Activated CD8-positive, alpha-beta T cell treated with anti-CD3 and anti-CD28 coated beads, Interleukin-2, amount 10 ng/mL, durations not matched to agents 7 days and 5 days (primary cell): ENCODE results near the gene ALOX15B. TPM values are rescaled to one million over a fixed set of nuclear protein-coding genes. Genes with fewer than 3 reads are reported as not detected.

ENCODE experiments used
- ATAC-seq: fragments of 150-1000 bp; cut with Tn5 transposase; one replicate; pipeline ENCODE4 v1.10.0; 2021; ENCODE audit warnings: moderate library complexity
- CTCF ChIA-PET: fragments of 350-600 bp; sonication (Branson Sonifier 250); formaldehyde crosslinking; loops from one replicate; lab custom pipeline; 2021; ENCODE audit warnings: antibody characterized with exemption; lab: Charles Lee
- POLR2A ChIA-PET: fragments of 350-600 bp; sonication (Branson Sonifier 250); formaldehyde crosslinking; loops from one replicate; lab custom pipeline; 2021; ENCODE audit warnings: antibody characterized with exemption; lab: Charles Lee
- DNase-seq: peaks from one replicate; pipeline ENCODE4 v3.0.0-alpha.2; 2020
- H3K27ac Mint-ChIP-seq: one replicate; pipeline ENCODE4 v1.8.0; 2021; ENCODE audit warnings: mild to moderate bottlenecking, mixed read lengths
- H3K27me3 Mint-ChIP-seq: one replicate; pipeline ENCODE4 v1.8.0; 2021; ENCODE audit warnings: low read depth, mixed read lengths
- H3K36me3 Mint-ChIP-seq: one replicate; pipeline ENCODE4 v1.8.0; 2021; ENCODE audit warnings: low read depth, mixed read lengths
- H3K4me1 Mint-ChIP-seq: one replicate; pipeline ENCODE4 v1.8.0; 2021; ENCODE audit warnings: low read depth, mixed read lengths
- H3K4me3 Mint-ChIP-seq: one replicate; pipeline ENCODE4 v1.8.0; 2021; ENCODE audit warnings: mild to moderate bottlenecking, mixed read lengths
- H3K9me3 Mint-ChIP-seq: one replicate; pipeline ENCODE4 v1.8.0; 2022; ENCODE audit warnings: mixed read lengths; ENCODE audit not compliant: insufficient read depth
- total RNA-seq, 2 experiments: library from RNA; stranded (reverse); gene quantifications; one replicate each; pipeline ENCODE4 v1.2.3, GENCODE V29; 2021

ALOX15B gene, protein sequence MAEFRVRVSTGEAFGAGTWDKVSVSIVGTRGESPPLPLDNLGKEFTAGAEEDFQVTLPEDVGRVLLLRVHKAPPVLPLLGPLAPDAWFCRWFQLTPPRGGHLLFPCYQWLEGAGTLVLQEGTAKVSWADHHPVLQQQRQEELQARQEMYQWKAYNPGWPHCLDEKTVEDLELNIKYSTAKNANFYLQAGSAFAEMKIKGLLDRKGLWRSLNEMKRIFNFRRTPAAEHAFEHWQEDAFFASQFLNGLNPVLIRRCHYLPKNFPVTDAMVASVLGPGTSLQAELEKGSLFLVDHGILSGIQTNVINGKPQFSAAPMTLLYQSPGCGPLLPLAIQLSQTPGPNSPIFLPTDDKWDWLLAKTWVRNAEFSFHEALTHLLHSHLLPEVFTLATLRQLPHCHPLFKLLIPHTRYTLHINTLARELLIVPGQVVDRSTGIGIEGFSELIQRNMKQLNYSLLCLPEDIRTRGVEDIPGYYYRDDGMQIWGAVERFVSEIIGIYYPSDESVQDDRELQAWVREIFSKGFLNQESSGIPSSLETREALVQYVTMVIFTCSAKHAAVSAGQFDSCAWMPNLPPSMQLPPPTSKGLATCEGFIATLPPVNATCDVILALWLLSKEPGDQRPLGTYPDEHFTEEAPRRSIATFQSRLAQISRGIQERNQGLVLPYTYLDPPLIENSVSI
- total RNA-seq: not detected

DNA sequence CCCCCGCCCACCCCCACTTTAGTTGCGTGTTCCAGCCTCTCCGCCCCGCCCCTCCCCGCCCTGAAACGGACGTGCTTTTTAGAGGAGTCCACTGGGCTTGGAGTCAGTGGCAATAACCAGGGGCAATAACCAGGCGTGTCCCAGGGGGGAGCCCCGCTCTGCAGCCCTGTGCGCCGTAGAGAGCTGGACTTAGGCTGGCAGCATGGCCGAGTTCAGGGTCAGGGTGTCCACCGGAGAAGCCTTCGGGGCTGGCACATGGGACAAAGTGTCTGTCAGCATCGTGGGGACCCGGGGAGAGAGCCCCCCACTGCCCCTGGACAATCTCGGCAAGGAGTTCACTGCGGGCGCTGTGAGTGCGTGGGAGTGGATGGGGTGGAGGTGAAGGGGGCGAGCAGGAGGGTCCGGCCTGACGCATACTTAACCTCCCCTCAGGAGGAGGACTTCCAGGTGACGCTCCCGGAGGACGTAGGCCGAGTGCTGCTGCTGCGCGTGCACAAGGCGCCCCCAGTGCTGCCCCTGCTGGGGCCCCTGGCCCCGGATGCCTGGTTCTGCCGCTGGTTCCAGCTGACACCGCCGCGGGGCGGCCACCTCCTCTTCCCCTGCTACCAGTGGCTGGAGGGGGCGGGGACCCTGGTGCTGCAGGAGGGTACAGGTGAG lies at the start of gene ALOX15B:
Gene ALOX15B, plus strand, starts transcription at position 106 of the 657 bp plus-strand sequence. Its CDS starts 97 bp downstream, at position 203.
- no peaks in the 10 kb centered on the region for H3K9me3 Mint-ChIP-seq
- DNase-seq: no peak
- ChIA-PET POLR2A (no interaction called here), CTCF (interaction anchor here (3.3 to 6.5 kb wide), 3 partner anchors 13 to 22 kb away, joined by 18 to 86 read pairs (median 57); no protein-coding TSS in a partner anchor)
- H3K27me3 Mint-ChIP-seq: peaks cover 34% of the 10 kb centered on the region
- no peaks in the 10 kb centered on the region for H3K36me3 Mint-ChIP-seq
- ATAC-seq: peak; percentile 56
- H3K4me1 Mint-ChIP-seq: peaks cover 3% of the 10 kb centered on the region
- no peak within 1 kb of the TSS for H3K4me3 Mint-ChIP-seq
- no peak within 1 kb of the TSS for H3K27ac Mint-ChIP-seq

DNA sequence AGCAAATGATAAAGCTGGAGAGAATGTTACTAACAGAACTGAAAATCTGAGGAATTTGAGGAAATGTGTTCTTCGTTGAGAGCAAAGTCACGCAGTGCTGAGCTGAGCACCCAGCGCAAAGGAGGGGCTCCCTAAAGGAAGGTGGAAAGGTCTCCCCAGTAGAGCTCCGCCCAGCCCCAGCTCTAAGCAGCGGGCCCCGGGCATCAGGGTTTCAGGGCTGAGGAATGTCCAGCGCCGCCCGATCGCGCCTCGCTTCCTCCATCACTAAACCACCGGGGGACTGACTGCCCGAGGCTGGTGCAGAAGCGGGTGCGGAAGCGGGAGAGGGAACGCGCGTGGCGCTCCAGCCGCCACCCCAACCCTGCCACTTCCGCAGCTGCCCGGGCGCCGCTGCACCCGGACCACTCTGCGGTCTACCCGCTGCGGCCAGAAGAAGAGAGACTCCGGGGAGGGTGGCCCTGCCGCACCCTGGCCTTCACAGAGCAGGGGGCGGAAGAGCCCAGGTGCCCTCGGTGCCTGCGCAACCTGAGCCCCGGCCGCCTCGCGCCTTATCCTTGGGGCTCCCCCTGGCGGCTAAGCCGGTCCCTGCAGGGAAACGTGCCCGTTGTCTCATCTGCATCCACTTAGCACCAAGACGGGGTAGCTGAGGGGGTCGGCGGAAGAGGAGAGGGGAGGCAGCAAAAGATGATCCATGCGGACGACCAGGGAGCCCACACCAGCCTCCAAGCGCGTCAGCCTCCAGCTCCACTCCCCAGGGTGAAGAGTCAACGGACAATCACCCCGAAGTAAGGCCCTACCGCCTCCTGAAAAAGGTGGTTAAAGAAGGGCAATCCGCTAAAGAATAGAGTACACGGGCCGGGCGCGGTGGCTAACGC lies 48.8 kb upstream of the ALOX15B start:
- CTCF ChIA-PET: interaction anchor here (0.6 to 12.2 kb wide), 50 partner anchors 9 to 971 kb away, joined by 3 to 237 read pairs (median 5); partner anchors contain the start of genes CHD3, CNTROB, GUCY2D and KCNAB3
- no peaks in the 10 kb centered on the region for H3K36me3 Mint-ChIP-seq

DNA sequence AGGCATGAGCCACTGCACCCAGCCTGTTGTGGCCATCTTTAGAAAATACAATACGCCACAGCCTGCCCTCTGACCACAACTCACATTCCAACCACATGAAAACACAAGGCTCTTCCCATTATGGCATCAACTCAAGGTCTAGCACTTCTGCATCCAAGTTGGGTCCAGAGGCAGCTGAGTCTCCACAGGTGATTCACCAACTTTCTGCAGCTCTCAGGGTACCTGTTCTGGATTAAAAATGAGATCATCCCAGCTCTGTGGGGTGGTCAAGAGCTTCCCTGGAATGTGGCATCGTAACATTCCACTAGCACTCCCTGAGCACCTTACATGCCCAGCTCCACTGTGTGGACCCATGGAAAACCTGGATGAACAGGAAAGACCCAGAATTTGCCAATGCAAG lies 46.3 kb upstream of the ALOX15B start:
- DNase-seq (no peak), ATAC-seq (no peak)
- Mint-ChIP-seq H3K27ac (no peak overlapping the region), H3K9me3 (no peaks in the 10 kb centered on the region), H3K4me3 (no peak overlapping the region), H3K36me3 (no peaks in the 10 kb centered on the region), H3K4me1 (peaks cover 42% of the 10 kb centered on the region), H3K27me3 (peaks cover 20% of the 10 kb centered on the region)
- ChIA-PET CTCF (interaction anchor here (0.7 to 12.2 kb wide), 8 partner anchors 10 to 249 kb away, joined by 3 to 237 read pairs (median 4); partner anchors contain the start of genes CYB5D1, GUCY2D, NAA38 and RNF227), POLR2A (interaction anchor here (1.4 kb wide), 1 partner anchor 9 kb away, joined by 3 read pairs; no protein-coding TSS in a partner anchor)

More for the DNA sequence above, 48.8 kb upstream of the ALOX15B start:
- H3K27ac Mint-ChIP-seq: peak overlapping the region; percentile 88
- no peaks in the 10 kb centered on the region for H3K9me3 Mint-ChIP-seq
- peak; percentile 93 for DNase-seq
- H3K4me3 Mint-ChIP-seq: peak overlapping the region; percentile 77
- POLR2A ChIA-PET: interaction anchor here (0.5 to 1.5 kb wide), 7 partner anchors 46 to 257 kb away, joined by 3 to 9 read pairs (median 3); partner anchors contain the start of genes CNTROB, RNF227 and TRAPPC1
- H3K4me1 Mint-ChIP-seq: peaks cover 35% of the 10 kb centered on the region
- peak; percentile 91 for ATAC-seq
- peaks cover 16% of the 10 kb centered on the region for H3K27me3 Mint-ChIP-seq

DNA sequence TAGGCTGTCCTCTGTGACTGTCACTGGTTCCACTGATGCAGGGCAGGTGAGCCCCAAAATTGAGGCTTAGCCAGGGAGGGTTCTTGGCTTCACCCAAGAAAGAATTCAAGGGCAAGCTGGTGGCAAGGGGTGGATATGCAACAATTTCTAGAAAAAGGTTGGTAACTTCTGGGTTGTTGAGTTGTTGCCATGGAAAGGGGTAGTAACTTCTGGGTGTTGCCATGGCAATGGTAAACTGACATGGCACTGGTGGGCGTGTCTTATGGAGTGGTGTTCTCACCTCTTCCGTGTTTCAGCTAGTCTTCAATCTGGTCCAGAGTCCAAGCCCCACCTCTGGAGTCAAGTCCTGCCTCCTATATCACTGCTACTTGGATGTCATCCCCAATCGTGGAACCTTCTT lies 45.9 kb upstream of the ALOX15B start:
- Mint-ChIP-seq H3K27me3 (peaks cover 18% of the 10 kb centered on the region), H3K36me3 (no peaks in the 10 kb centered on the region), H3K4me1 (peaks cover 42% of the 10 kb centered on the region), H3K9me3 (no peaks in the 10 kb centered on the region), H3K4me3 (no peak overlapping the region), H3K27ac (no peak overlapping the region)
- ChIA-PET POLR2A (interaction anchor here (1.4 kb wide), 1 partner anchor 8 kb away, joined by 3 read pairs; no protein-coding TSS in a partner anchor), CTCF (interaction anchor here (0.7 to 12.2 kb wide), 10 partner anchors 9 to 249 kb away, joined by 3 to 237 read pairs (median 4); partner anchors contain the start of genes CYB5D1, GUCY2D, NAA38 and RNF227)
- no peak for DNase-seq
- ATAC-seq: no peak

DNA sequence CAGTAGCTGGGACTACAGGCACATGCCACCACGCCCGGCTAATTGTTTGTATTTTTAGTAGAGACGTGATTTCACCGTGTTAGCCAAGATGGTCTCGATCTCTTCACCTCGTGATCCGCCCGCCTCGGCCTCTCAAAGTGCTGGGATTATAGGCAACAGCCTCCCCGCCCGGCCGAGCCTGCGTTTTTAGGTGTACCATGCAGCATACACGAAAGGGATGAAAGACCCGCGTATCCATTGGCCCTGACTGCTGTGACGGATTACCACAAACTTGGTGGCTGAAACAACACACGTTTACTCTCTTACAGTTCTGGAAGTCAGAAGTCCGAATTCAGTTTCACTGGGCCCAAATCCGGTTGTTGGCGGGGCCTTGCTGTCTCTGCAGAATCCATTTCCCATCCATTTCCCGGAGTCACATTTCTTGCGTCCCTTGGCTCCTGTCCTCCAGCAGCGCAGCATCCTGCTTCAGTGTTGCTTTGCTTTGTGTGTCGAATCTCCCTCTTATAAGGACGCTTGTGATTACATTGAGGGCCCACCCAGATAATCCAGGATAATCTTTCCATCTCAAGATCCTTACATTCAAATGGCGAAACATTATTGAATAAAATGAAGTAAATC lies 44.8 kb upstream of the ALOX15B start:
- CTCF ChIA-PET: interaction anchor here (1.0 to 12.2 kb wide), 5 partner anchors 11 to 79 kb away, joined by 3 to 237 read pairs (median 4); partner anchors contain the start of gene RNF227
- Mint-ChIP-seq H3K9me3 (no peaks in the 10 kb centered on the region), H3K4me1 (peaks cover 32% of the 10 kb centered on the region), H3K27me3 (peaks cover 24% of the 10 kb centered on the region), H3K4me3 (no peak overlapping the region), H3K36me3 (no peaks in the 10 kb centered on the region), H3K27ac (no peak overlapping the region)
- DNase-seq (no peak), ATAC-seq (no peak)
- POLR2A ChIA-PET: no interaction called here

DNA sequence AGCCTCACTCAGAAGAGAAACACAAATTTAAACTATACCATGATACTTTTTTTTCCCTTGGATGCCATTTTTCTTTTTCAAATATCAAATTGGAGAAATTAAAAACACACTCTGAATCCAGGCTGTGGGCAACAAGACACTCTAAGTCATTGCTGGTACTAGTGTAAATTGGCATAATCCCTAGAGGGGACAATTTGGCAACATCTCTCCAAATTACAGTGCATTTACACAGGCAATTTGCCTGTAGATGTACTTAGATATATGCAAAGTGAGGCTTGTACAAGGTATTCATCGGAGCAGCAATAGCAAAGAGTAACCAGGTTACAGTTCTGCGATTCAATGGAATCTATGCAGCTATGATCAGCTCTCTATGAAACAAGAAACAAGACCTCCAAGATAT lies 43.1 kb upstream of the ALOX15B start:
- POLR2A ChIA-PET: no interaction called here
- Mint-ChIP-seq H3K4me3 (no peak overlapping the region), H3K9me3 (no peaks in the 10 kb centered on the region), H3K36me3 (no peaks in the 10 kb centered on the region), H3K27ac (no peak overlapping the region), H3K4me1 (peaks cover 17% of the 10 kb centered on the region), H3K27me3 (peaks cover 28% of the 10 kb centered on the region)
- ATAC-seq (no peak), DNase-seq (no peak)
- CTCF ChIA-PET: interaction anchor here (1.1 to 1.7 kb wide), 2 partner anchors 12 to 93 kb away, joined by 3 to 6 read pairs; no protein-coding TSS in a partner anchor

GRCh38 chr17:7997186-7997585 lies 41.7 kb upstream of the ALOX15B start:
- peaks cover 12% of the 10 kb centered on the region for H3K4me1 Mint-ChIP-seq
- peaks cover 40% of the 10 kb centered on the region for H3K27me3 Mint-ChIP-seq
- DNase-seq (peak; percentile 69), ATAC-seq (peak; percentile 83)
- H3K36me3 Mint-ChIP-seq: no peaks in the 10 kb centered on the region
- no peak overlapping the region for H3K4me3 Mint-ChIP-seq
- no peak overlapping the region for H3K27ac Mint-ChIP-seq
- ChIA-PET CTCF (interaction anchor here (0.6 to 1.7 kb wide), 28 partner anchors 8 to 253 kb away, joined by 3 to 10 read pairs (median 4); partner anchors contain the start of genes KDM6B and NAA38), POLR2A (interaction anchor here (0.7 kb wide), 1 partner anchor 176 kb away, joined by 3 read pairs; no protein-coding TSS in a partner anchor)
- H3K9me3 Mint-ChIP-seq: no peaks in the 10 kb centered on the region

DNA sequence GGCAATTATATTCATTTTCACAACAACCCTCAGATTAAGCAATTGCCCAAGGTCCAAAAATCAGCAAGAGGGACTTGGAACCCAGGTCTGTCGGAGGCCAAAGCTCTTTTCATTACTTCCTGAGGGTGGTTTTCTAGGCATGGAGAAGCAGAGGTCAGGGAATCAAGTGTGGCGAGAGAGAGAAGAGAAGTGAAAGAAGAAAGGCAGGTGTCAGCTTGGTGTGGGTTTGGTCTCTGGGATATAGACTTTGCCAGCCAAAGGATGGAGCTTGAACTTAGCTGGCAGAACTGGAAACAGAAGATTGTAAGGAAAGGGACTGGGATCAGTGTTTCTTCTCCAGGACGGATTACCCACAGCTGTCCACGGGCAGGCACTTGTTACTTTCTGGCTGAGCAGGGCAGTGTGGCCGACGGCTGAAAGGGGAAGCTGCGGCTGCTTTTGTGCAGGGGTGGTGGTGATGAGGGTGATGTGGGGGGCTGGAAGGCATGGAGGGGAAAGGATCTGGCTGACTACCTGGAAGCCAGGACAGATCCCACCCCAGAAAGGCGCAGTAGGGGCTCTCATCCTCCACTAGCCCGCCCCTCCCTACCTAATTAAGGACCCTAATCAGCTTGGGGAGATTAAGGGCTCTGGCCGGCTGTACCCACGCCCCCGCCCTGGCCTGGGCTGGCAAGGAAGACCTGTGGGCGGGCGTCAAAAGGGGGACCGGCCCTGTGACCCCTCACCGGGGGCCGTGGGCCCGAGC lies 36.7 kb upstream of the ALOX15B start, which contains the start of gene GUCY2D:
Gene GUCY2D, plus strand, starts transcription at position 640 of the 745 bp plus-strand sequence. CDS start 433 bp downstream, outside the sequence.
- DNase-seq: no peak
- Mint-ChIP-seq H3K27me3 (peaks cover 44% of the 10 kb centered on the region), H3K27ac (no peak within 1 kb of the TSS), H3K9me3 (no peaks in the 10 kb centered on the region), H3K36me3 (no peaks in the 10 kb centered on the region), H3K4me3 (no peak within 1 kb of the TSS), H3K4me1 (peaks cover 10% of the 10 kb centered on the region)
- CTCF ChIA-PET: interaction anchor here (0.7 to 2.6 kb wide), 13 partner anchors 9 to 272 kb away, joined by 3 to 23 read pairs (median 5); no protein-coding TSS in a partner anchor
- POLR2A ChIA-PET: interaction anchor here (0.7 to 0.8 kb wide), 3 partner anchors 10 to 171 kb away, joined by 3 to 4 read pairs (median 3); no protein-coding TSS in a partner anchor
- peak; percentile 17 for ATAC-seq

GRCh38 chr17:8002721-8003593 lies 35.9 kb upstream of the ALOX15B start:
- Mint-ChIP-seq H3K36me3 (no peaks in the 10 kb centered on the region), H3K4me1 (peaks cover 7% of the 10 kb centered on the region), H3K27me3 (peaks cover 44% of the 10 kb centered on the region), H3K27ac (no peak overlapping the region), H3K9me3 (no peaks in the 10 kb centered on the region), H3K4me3 (no peak overlapping the region)
- ChIA-PET CTCF (interaction anchor here (1.2 to 2.6 kb wide), 4 partner anchors 10 to 58 kb away, joined by 4 to 23 read pairs (median 12); no protein-coding TSS in a partner anchor), POLR2A (no interaction called here)
- ATAC-seq (no peak), DNase-seq (no peak)
